ENCODE results near the gene RASSF5.
A peak's percentile ranks its signal among the peaks of the same experiment; 100 is the strongest.
"Not testable (repeated sequence)": the region's sequence is repeated elsewhere in the genome, so short reads cannot be mapped to it uniquely, and the experiment has no call there.

RASSF5 gene

GRCh38 chr1:206588492-206588891, 81.2 kb downstream of the RASSF5 start:
- DNase-seq (ENCODE audit: low read depth) = no peak

DNA sequence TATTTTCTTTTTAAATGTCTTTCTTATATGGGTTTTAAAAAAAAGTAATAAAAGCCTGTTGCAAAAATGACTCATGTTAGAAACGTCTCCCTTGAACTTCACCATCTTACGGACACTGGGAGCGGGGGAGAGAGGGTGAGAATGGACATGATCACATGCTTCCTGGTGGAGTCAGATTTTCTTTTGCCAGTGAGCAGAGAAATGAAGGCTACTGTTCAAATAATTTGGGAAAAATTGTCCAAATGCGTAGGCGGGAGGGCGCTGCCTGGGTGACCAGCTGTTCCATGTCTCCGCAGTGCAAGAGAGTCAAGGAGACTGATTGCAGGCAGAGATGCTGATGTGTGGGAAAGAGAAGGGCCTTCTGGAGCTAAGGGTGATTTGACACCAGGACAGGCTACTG, 81.9 kb downstream of the RASSF5 start:
- no peak for DNase-seq (ENCODE audit: low read depth)

DNA sequence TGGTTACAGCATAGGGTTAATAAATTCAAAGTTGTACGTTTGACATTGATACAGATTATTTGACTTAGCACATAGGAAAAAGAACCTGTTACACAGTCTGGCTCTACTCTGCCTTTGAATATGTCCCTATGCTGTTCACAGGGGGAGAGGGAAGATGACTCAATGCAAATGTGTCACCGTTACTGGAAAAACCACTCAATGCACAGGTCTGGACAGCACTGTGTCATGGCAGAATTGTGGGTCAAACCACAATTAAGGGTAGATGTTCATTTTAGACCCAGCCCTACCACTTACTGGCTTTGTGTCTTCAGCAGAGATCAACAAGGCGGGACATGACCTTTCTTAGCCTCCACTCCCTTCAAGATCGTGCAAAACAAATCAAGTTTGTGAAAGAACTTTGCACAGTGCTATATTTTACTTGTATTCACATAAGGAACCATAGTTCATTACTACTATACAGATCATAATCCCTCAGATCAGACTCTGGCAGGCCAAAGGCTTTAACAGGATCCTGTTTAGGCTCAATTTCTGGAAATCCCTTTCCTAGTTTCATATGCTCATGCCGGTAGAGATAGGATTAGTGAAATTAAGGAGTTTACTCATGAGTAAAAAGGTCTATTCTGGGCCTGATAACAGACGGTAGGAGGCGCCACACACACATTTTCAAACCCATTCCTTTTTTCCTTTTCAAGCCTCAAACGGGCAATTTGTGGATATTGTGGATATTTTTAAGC, 82.9 kb downstream of the RASSF5 start:
- peak; percentile 63 for DNase-seq (ENCODE audit: low read depth)

- no peak for DNase-seq (ENCODE audit: low read depth)
Measured at GRCh38 chr1:206591226-206591625, 83.9 kb downstream of the RASSF5 start.

DNA sequence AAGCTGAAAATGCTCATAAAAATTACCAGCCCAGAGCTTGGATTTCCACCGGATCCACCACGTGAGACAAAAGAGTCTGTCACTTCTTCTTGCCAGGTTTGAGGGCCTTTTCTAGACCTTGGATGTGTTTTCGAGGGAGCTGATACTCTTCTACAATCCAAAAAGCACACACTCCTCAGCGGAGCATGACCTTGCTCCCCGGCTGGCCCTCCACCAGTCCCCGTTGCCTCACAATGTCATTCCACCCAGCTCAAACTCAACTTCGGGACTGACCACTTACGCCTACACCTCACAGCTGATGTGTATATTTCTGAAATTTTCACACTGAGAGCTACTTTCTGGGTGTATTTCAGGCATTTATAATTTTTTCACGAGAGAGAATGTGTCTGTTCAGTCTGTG, 84.4 kb downstream of the RASSF5 start:
- no peak for DNase-seq (ENCODE audit: low read depth)

DNA sequence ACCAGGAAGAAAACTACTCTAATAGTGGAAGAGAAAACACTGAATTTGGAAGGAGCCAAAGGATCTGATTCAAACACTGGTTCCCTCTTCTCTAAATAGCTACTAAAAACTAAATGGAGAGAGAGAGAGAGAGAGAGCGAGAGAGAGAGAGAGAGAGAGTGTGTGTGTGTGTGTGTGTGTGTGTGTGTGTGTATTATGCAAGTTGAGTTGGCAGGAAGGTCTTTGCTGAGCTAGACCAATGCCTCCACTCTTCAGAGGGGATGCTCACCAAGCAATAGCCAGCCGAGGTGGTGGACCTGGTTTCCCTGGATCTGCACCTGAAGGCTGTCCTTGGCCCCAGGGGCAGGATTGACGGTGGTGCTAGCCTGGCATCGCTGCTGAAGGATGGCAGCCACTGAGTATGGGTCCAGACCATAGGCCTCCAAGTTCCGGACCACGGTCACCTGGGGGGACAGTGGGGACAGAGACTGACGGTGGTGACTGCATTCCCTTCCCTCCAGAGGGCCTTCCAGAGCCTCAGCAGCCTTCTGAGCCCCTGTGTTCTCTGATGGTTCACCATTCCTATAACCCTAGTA, 86.1 kb downstream of the RASSF5 start:
- no peak for DNase-seq (ENCODE audit: low read depth)

DNA sequence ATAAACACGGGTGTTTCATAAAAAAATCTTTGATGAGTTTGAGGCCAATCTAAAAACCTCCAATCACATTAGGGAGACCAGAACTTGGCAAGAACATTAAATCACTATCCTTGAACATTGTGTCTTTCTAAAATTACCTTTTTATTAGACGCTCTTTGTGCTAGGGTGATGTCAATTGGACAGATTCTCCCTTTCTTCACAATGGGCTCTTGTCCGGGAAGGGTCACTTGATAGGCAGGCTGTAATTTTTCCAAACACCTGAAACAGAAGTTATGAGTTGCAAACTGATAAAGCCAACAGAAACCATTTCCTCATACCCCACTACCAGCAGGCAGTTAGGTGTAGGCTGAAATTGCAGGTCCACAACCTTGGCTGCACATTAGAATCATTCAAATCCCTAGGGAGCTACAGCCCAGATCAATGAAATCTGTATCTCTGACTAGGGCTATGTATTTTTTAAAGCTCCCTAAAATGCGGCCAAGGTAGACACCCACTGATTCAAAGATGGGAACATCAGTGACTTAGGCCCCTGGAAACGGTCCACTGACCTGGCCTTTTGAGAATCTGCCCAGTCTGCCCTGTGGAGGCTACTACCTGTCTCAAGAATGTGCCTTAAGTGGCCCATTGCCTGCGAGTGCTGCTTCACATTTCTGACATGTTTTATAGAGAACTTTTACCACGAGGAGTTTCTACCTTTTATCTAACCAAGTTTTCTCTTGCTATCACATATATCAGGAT, 88.4 kb downstream of the RASSF5 start:
- no peak for DNase-seq (ENCODE audit: low read depth)

DNA sequence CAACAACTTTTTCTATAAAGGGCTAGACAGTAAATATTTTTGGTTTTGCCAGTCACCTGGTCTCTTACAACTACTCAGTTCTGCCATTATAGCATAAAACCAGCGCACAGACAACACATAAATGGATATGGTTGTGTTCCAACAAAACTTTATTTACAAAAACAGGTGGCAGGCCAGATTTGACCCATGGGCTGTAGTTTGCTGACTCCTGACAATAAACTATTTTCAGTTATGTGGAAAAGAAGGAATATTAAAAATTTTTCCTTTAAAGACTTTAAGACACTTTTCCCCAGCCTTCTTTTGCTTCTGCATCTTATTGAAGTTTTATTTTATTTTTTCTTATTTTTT, 89.0 kb downstream of the RASSF5 start:
- DNase-seq (ENCODE audit: low read depth) = no peak

DNA sequence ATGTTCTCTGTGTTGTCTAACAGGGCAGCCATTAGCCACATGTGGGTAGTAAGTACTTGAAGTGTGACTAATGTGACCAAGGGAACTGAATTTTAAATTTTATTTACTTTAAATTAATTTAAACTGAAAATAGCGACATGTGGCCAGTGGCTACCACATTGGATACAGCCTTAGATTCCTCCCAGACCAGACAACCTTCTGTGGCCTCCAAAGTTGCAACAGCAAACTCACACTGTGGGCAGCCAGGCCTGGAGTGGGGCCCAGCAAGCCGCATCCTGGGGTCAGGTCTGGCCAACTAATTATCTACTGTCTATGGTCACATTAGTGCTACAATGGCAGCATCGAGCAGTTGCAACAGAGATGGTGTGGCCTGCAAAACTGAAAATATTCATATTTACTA, 93.2 kb downstream of the RASSF5 start:
- no peak for DNase-seq (ENCODE audit: low read depth)

DNA sequence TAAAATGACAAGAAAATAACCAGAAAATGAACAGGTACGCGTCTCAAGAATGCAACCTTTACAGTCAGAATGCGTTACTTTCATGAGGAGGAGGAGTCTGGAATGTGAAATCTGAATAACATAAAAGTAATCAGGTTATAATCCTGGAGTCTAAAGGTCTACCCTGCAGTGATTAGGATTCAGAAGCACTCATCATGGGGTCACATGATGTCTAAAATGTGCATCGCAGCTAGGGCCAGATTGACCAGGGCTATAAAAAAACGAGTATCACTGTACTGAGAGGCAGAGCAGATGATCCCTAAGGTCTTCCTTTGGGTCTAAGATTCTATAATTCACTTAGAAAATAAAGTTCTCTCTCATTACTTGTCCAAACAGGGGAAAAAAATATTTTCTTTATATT, 97.5 kb downstream of the RASSF5 start:
- DNase-seq (ENCODE audit: low read depth) = no peak

DNA sequence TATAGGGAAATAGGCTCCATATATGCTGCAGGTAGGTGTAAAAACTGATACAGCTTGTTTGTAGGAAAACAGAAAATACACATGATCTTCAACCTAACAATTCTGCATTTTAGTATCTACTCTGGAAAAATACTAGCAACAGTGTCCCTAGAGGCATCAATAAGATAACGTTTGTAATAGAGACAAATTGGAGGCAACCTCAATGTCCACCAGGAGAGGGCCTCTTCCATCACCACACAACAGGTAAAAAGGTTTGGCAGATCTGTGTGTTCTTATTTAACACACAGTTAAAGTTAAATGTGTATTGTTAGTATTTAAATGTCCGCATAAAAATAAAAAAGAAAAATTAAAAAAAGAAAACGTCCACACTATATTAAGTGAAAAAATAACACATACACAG, 99.5 kb downstream of the RASSF5 start:
- DNase-seq (ENCODE audit: low read depth) = no peak

DNA sequence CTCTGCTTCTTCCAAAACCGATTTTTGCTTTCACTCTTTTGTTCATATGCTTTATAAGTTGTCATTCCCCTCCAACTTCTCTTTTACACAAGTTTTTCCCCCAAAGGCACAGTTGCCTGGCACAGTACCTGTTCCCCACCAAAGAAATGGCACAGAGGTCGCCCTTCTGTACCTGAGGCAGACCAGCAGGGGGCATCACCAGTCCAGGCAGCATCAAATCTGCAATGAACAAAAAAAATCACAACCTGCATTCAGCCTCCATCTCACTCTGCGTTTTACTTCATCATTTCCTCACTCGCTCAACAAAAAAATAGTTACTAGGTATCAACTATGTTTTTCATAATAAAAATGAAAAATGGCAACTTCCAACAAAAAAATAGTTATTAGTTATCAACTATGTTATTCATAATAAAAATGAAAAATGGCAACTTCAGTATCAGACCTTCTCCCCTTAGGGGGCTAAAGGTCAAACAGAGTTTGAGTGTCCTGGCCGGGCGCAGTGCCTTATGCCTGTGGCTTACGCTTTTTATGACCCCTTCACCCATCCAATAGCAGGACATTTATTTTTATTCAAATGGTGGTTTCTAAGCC, 100.9 kb downstream of the RASSF5 start:
- peak; percentile 38 for DNase-seq (ENCODE audit: low read depth)

GRCh38 chr1:206609229-206609991, 102.1 kb downstream of the RASSF5 start:
- no peak for DNase-seq (ENCODE audit: low read depth)

DNA sequence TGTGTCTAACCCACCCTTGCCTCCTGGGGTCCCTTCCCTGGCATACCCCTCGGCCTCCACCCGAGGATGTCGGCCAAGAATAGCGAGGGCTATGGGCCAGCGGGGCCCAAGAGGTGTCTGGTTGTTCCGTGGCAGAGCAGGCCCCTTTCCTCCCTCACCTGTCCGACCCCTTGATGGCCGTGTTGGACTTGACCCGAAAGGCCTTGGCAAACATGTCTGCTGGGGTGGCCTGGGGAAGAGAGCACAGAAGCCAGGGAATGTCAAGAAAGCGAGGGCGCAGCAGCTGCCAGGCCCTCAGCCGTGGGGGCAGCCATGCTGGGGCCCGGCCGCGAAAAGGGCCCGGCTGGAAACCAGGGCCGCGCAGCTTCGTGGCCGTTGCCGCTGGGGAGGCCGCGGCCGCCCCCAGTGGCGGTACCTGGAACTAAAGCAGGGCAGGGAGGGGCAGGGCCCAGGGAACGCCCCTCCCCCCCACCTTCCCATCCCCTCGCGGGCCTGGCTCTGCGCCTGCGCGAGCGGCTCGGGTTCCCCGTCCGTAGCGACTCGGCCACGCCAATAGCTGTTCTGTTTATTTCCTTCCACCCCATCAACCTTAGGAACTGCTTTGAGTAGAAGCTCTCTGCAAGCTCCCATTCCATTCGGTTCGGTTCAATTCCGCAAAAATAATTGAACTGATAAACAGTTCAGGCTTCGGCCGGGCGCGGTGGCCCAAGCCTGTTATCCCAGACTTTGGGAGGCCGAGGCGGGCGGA, 105.0 kb downstream of the RASSF5 start, which contains the start of gene EIF2D:
EIF2D (minus strand) TSS at position 337 of the 748 bp plus-strand sequence; CDS start at position 214, 123 bp downstream.
- peak; percentile 92 for DNase-seq (ENCODE audit: low read depth)

DNA sequence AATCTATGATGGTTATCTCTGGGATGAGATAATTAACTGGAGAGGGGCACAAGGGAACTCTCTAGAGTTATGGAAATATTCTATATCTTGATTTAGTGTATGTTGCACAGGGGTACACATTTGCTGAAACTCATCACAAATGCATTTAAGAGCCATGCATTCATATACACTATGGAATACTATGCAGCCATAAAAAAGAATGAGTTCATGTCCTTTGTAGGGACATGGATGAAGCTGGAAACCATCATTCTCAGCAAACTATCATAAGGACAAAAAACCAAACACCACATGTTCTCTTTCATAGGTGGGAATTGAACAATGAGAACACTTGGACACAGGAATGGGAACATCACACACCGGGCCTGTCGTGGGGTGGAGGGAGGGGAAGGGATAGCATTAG, 119.1 kb downstream of the RASSF5 start:
- DNase-seq (ENCODE audit: low read depth) = not testable (repeated sequence)

- DNase-seq (ENCODE audit: low read depth) = no peak
Measured at GRCh38 chr1:206628916-206629315, 121.6 kb downstream of the RASSF5 start.

DNA sequence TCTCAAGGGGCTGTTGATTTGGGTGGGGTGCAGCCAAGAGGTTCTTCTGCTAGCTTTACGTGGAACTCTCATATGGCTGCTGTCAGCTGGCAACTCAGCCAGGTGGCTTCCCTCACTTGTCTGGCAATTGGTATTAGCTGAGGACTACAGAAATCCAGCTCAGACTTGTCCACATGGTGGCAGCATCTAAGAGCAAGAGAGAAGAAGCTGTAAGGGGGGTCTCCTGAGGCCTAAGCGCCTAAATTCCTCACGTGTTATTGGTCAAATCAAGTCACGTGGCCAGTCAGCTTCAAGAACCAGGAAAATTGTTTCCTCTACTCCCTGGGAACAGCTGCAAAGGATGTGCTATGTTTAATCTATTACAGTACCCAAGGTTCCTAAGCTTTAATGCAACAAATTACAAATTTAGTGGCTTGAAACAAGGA, 123.8 kb downstream of the RASSF5 start:
- peak; percentile 5 for DNase-seq (ENCODE audit: low read depth)

GRCh38 chr1:206633708-206634121, 126.4 kb downstream of the RASSF5 start:
- DNase-seq (ENCODE audit: low read depth) = no peak

DNA sequence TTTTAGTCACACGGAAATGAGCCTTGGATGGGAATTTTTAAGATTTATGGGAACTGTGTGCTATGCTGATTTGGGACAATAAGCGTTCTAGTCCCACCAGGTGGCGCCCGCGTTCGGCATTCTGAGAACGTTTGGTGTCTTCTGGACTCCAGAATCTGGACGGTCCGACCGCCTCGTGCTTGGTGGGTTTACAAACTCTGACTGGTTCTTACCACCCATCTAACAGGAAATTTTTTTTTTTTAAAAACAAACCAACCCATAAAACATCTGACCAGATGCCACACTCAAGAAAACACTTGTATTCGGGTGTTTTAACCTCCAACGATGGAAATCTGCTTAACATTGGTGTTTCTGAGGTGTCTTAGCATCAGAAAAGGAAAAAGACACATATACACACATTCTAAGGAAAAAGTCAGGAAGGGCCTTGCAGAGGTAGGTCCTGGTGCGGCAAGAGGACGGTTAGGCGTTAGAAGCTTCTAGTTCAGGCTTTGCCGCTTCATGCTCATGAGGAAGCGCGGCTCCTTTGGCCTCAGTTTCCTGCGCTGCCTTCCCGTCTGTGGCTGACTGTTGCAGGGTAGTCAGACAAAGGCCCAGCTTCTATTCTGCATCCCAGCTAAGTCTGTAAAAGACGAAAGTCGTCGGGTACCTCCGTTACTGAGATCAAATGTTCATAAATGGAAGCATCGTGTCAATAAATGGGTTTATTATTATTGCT, 127.2 kb downstream of the RASSF5 start:
- peak; percentile 51 for DNase-seq (ENCODE audit: low read depth)

GRCh38 chr1:206635080-206635977, 128.0 kb downstream of the RASSF5 start, which contains the start of gene DYRK3:
Gene DYRK3 (plus strand): TSS chr1:206635536. CDS start chr1:206635704, 168 bp downstream.
- DNase-seq (ENCODE audit: low read depth) = peak; percentile 90
